OCI-M1 (cell line): ENCODE results near the gene ZNF511.

Experiments used
- DNase-seq: peaks from one replicate; lab custom pipeline; 2025; lab: John Stamatoyannopoulos, UW

ZNF511 gene

DNA sequence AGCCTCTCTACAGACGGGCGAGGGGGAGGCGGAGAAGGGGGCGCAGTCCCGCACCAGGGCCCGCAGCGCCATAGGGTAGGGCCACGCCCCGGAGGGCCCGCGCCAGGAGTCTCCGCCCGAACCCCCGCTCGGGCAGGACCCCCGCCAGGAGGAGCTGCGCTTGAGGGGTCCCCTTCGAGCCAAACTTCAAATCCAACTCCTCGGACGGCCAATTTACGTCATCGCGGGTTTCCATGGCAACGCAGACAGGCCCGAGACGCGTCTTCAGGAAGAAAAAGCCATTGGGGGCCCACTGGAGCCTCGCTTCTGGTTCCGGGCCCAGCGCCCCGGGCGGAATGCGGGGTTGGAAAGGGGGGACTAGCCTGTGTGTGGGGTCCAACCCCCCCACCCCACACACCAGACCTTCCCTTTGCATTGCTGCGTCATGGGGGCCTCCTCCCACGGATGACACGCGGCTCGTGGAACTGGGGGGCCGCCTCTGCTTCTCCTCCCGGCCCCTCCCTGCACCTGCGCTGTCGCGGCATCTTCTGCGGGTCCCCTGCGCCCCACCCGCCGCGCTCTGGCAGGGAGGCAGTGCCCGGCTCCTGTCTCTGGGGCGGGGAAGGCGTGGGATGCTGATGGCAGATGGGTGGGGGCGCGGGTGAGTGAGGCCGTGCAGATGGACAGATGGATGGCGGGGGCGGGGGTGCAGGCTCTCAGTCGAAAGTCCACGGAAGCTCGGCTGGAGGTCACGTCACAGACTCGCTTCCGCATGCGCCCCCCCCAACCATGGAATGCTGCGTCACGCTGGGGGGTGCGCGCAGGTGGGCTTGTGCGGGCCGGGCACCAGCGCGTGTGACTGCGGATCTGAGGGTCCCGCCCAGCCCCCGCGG, 26.8 kb downstream of the ZNF511 start:
- DNase-seq, result no peak

- DNase-seq, result no peak
Measured at GRCh38 chr10:133336118-133336576, 27.4 kb downstream of the ZNF511 start.

GRCh38 chr10:133336577-133337369, 28.1 kb downstream of the ZNF511 start, which contains the start of gene CALY:
CALY (minus strand) TSS chr10:133336896; CDS start chr10:133328989, 7,907 bp downstream.
- DNase-seq, result no peak

- no peak for DNase-seq
Measured at GRCh38 chr10:133337370-133337725, 28.6 kb downstream of the ZNF511 start.

DNA sequence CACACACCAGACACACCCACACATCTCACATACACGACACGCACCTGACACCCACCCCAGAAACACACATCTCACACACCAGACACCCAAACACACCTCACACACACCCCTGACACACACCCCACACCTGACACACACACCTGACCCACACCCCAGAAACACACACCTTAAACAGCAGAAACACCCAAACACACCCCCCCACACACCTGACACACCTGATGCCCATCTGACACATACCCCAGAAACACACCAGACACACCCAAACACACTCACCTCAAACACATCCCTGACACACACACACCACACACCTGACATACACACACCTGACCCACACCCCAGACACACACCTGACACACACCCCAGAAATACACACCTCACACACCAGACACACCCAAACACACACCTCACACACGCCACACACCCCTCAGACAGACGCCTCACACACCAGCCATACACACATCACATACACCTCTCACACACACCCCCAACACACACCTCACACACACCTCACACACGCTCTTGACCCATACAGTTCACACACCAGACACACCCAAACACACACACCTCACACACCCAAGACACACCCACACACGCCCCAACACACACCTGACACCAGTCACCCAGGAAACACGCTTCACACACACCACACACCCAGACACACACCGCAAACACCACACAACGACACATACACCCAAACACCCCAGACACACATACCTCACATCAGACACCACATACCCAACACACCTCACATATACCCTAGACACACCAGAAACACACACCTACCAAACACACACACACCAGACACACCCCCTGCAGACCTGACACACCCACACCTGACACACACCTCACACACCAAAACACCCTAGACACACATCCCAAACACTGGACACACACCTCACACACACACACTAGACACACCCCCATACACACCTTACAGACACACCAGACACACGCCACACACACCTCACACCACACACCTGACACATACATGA, 29.7 kb downstream of the ZNF511 start:
- DNase-seq, result no peak

- DNase-seq, result no peak
Measured at GRCh38 chr10:133339708-133340380, 31.1 kb downstream of the ZNF511 start.

- DNase-seq, result no peak
Measured at GRCh38 chr10:133341983-133342382, 33.3 kb downstream of the ZNF511 start.

DNA sequence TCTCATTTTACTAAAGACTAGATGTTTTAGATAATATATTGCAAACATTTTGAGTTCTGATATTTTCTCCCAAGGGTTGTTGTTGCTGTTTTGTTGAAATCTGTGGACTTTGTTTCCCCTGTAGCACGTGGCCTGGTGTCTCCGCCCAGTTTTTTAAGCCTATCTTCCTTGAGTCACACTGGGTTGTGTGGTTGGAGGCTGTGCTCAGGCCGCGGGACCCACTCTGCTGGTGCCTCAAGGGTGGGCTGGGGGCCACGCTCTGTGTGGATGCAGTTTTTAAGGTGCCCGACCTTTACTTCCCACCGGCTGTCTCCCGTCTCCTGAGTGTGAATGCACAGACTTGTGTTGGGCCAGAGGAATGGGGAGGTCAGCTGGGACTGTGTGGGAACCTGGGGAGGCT, 34.2 kb downstream of the ZNF511 start:
- no peak for DNase-seq

DNA sequence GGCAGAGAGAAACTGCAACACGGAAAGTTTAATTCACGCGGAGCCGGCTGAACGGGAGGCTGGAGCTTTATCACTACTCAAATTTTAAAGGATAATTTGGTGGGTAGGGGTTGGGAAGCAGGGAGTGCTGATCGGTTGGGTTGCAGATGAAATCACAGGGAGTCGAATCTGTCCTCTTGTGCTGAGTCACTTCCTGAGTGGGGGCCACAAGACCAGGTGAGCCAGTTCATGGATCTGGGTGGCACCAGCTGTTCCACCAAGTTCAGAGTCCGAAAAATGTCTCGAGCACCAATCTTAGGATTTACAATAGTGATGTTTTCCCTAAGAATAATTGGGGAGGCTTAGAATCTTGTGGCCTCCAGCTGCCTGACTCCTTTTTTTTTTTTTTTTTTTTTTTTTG, 34.8 kb downstream of the ZNF511 start:
- no peak for DNase-seq

DNA sequence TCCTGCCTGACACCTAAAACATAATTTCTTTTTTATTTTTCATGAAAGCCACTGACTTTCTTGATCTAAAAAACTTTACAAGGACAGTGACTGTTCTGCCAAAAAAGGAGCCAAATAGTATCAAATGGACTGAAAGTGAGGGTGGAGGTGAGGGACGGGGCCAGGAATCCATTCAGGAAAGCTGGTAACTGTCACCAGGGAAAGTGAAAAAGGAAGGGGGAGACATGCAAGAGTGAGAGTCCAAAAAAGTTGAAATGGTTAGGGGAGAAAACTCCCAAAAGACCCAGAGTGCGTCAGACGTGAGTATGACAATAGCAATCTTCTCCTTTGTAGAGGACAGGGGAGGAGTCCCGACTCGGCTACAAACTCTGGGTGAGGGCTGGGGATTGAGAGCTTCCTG, 35.5 kb downstream of the ZNF511 start:
- no peak for DNase-seq

DNA sequence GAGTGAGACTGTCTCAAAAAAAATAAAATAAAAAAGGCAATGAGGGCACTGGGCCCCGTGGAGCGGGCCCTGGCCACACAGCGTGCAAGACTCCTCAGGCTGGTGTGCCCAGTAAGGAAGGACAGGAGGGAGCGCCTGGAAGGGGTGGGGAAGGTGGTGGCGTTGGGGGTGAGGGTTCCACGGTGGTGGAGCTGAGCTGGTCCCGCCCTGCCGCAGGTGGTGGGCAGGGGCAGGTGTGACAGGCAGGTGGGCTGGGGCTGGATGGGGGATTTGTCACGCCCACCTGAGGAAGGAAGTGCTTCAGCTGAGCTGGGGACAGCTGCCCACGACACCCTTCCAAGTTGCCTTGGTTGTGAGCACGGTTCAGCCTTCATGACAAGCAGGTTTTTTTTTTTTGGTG, 37.7 kb downstream of the ZNF511 start:
- no peak for DNase-seq

GRCh38 chr10:133347710-133348517, 39.2 kb downstream of the ZNF511 start:
- DNase-seq, result no peak

GRCh38 chr10:133349160-133349568, 40.5 kb downstream of the ZNF511 start:
- DNase-seq, result no peak

GRCh38 chr10:133349577-133350011, 40.9 kb downstream of the ZNF511 start:
- no peak for DNase-seq

- DNase-seq, result no peak
Measured at GRCh38 chr10:133350283-133350949, 41.7 kb downstream of the ZNF511 start.

DNA sequence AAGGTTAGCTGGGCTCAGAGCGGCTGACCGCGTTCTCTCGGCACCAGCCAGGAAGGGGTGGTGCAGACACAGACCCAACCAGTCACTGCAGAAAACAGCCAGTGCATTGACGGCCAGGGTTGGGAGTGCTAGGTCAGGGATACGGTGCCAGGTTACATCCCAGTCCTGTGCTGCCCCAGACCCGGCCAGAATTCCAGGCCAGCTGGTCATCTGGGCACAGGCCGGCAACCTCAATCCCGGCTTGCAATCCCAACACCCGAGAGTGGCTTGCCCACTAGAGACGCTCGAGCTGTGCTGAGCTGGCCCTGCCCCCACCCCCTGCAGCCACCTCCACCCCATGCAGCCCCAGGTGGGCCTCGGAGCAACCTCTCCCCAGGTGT, 42.2 kb downstream of the ZNF511 start:
- DNase-seq, result no peak

- no peak for DNase-seq
Measured at GRCh38 chr10:133351408-133352318, 42.9 kb downstream of the ZNF511 start.

DNA sequence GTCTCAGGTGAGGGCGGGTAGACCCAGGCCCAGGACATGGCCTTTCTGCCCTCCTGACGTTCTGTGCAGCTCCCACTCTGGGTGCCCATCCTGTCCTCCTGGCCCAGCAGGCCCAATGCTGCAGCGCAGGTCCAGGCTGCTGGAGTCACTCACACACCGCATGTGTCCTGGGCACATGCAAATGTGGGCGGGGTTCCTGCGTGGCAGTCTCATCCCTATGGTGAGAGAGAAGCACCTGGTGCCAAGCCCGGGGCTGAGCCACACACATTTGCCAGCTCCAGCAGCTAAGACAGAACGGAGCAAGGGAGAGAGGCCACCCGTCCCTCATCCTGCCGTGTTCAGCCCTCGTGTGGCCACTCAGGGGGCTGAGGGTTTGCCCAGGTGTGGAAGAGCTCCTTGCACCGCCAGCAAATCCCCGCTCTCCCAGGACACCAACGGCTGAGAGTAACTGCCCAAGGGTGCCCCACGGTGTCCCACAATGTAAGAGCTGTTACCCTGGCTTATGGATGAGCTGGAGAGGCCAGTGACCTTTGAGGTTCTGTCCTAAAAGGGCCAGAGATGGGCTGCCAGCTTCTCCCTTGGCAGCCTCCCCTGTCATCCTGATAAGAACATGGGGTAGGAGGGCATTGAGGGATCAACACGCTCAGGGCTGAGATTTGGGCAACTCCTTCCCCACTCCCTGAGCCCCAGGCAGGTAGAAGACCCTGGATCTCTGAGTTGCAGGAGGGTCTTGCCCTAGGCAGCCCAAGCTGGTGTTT, 44.7 kb downstream of the ZNF511 start:
- no peak for DNase-seq
